Uterus (tissue), 4 donors: ENCODE measurements around the gene SLC6A1. TPM values are rescaled to one million over a fixed set of nuclear protein-coding genes. Genes with fewer than 3 reads are reported as not detected.

ENCODE experiments used
- DNase-seq, 2 donors: peaks; one replicate each; pipeline ENCODE4 v3.0.0-alpha.2; 2019 to 2020
- H3K27ac ChIP-seq, 2 donors: fragments of 200-600 bp; sonication (generic); 1 replicate in 1 of 2; 2 replicates in 1 of 2; pipeline ENCODE4 v1.5.1; 2016 to 2018
- H3K27me3 ChIP-seq, 2 donors: fragments of 200-600 bp; sonication (generic); one replicate each; pipeline ENCODE4 v1.5.1; 2018 to 2019; ENCODE audit warnings: control low read depth in 1 of 2
- H3K36me3 ChIP-seq, 2 donors: fragments of 200-600 bp; sonication (generic); one replicate each; pipeline ENCODE4 v1.5.1; 2019; ENCODE audit warnings: control low read depth in 1 of 2
- H3K4me1 ChIP-seq, 2 donors: fragments of 200-600 bp; sonication (generic); one replicate each; pipeline ENCODE4 v1.5.1; 2018 to 2019; ENCODE audit warnings: control low read depth in 1 of 2
- H3K4me3 ChIP-seq, 2 donors: fragments of 200-600 bp; sonication (generic); 1 replicate in 1 of 2; 2 replicates in 1 of 2; pipeline ENCODE4 v1.5.1; 2018 to 2019; ENCODE audit warnings: mild to moderate bottlenecking in 1 of 2
- H3K9me3 ChIP-seq, 2 donors: fragments of 200-600 bp; sonication (generic); one replicate each; pipeline ENCODE4 v1.5.1; 2019; ENCODE audit warnings: control low read depth in 1 of 2
- POLR2A ChIP-seq, 2 donors: fragments of 450-650 bp; IDR thresholded peaks; one replicate each; pipeline ENCODE4 v1.6.1; 2016; ENCODE audit warnings: antibody characterized with exemption in 2 of 2, mild to moderate bottlenecking in 1 of 2, moderate library complexity in 1 of 2
- intact Hi-C: fragments of 100-400 bp; cut with DNase I; formaldehyde crosslinking; loops from one replicate; pipeline ENCODE4 v1.15.1; 2023; ENCODE audit warnings: low total_unique reads
- total RNA-seq, 4 donors: library from RNA; depleted of rRNA in 3 of 4; stranded (reverse); fragments of >200 nt in 3 of 4; gene quantifications; one replicate each; pipeline versions ENCODE4 v1.1.0 to v1.2.4, GENCODE V29; 2014 to 2023
- TF ChIP-seq, protein P1 (sequence below), 4 experiments: fragments of 200-600 bp in 2 of 4; fragments of 450-650 bp in 2 of 4; sonication (generic) in 2 of 4; IDR thresholded peaks; one replicate each; pipeline ENCODE4 v1.5.1; 2016 to 2019; ENCODE audit warnings: antibody characterized with exemption in 4 of 4, mild to moderate bottlenecking in 2 of 4, moderate library complexity in 1 of 4
- donor health status: DM: yes; HTN: yes; CAD: no.

SLC6A1 gene
- total RNA-seq, 4 donors from 2014 or later: under 0.01 to 5.0 (median 1.6) TPM

- Histone ChIP-seq H3K4me3 (no peak overlapping the region), H3K9me3 (no peaks in the 10 kb centered on the region), H3K27ac (no peak overlapping the region), H3K4me1 (no peaks in the 10 kb centered on the region), H3K27me3 (no peaks in the 10 kb centered on the region), H3K36me3 (no peaks in the 10 kb centered on the region)
- intact Hi-C loops: no loop called here
- DNase-seq: no peak
- TF ChIP-seq POLR2A (IDR thresholded peaks at IDR 0.05): no peak
- TF ChIP-seq, protein P1, sequence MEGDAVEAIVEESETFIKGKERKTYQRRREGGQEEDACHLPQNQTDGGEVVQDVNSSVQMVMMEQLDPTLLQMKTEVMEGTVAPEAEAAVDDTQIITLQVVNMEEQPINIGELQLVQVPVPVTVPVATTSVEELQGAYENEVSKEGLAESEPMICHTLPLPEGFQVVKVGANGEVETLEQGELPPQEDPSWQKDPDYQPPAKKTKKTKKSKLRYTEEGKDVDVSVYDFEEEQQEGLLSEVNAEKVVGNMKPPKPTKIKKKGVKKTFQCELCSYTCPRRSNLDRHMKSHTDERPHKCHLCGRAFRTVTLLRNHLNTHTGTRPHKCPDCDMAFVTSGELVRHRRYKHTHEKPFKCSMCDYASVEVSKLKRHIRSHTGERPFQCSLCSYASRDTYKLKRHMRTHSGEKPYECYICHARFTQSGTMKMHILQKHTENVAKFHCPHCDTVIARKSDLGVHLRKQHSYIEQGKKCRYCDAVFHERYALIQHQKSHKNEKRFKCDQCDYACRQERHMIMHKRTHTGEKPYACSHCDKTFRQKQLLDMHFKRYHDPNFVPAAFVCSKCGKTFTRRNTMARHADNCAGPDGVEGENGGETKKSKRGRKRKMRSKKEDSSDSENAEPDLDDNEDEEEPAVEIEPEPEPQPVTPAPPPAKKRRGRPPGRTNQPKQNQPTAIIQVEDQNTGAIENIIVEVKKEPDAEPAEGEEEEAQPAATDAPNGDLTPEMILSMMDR (IDR thresholded peaks at IDR 0.05): no peak
These were observed 87.9 kb downstream of the SLC6A1 start for GRCh38 chr3:11080492-11080891.

DNA sequence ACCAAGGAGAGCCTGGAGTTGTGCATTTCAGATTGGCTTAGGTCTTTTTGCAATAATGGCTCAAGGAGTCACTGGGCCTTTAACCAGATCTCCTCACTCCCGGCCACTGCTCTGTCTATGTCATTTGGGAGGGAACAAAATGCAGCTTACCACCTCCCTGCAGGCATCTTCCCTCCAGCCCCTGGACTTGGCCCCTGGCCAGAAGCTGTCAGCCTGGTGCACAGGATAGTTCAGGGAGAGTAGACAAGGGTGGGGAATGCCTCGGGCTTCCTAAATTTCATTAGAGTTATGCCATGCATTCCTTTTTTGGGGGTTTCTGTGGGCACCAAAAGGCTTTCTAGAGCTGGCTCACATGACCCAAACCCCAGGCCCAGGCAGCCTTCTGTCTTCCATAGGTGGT lies 91.5 kb downstream of the SLC6A1 start:
- Histone ChIP-seq H3K27me3 (no peaks in the 10 kb centered on the region), H3K4me1 (no peaks in the 10 kb centered on the region), H3K4me3 (no peak overlapping the region), H3K27ac (no peak overlapping the region), H3K36me3 (no peaks in the 10 kb centered on the region), H3K9me3 (no peaks in the 10 kb centered on the region)
- no peak for TF ChIP-seq POLR2A (IDR thresholded peaks at IDR 0.05)
- TF ChIP-seq, protein P1 (IDR thresholded peaks at IDR 0.05): no peak
- intact Hi-C loops: no loop called here
- DNase-seq: no peak

DNA sequence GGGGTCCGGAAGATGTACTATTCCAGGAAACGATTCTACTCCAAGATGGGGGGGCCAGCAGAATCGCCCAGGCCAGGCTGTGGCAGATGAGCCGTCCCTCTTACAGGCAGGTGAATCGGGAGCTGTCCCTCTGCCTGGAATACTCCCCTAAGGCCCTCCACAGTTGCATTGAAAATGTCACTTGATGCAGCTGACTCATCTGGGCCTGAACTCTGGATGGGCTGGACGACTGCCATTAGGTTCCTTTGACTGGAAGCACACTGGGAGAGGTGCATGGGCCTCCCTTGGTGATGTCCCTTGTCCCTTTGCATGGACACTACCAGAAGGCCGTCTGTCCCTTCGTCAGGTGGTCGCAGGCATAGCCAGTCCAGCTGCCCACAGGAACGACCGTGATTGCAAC lies 92.1 kb downstream of the SLC6A1 start:
- no peak for DNase-seq
- no peaks in the 10 kb centered on the region for H3K36me3 ChIP-seq
- H3K9me3 ChIP-seq: no peaks in the 10 kb centered on the region
- no peaks in the 10 kb centered on the region for H3K27me3 ChIP-seq
- no peaks in the 10 kb centered on the region for H3K4me1 ChIP-seq
- H3K4me3 ChIP-seq: no peak overlapping the region
- intact Hi-C loops: no loop called here
- no peak overlapping the region for H3K27ac ChIP-seq
- TF ChIP-seq POLR2A (IDR thresholded peaks at IDR 0.05): no peak
- TF ChIP-seq, protein P1 (IDR thresholded peaks at IDR 0.05): no peak

DNA sequence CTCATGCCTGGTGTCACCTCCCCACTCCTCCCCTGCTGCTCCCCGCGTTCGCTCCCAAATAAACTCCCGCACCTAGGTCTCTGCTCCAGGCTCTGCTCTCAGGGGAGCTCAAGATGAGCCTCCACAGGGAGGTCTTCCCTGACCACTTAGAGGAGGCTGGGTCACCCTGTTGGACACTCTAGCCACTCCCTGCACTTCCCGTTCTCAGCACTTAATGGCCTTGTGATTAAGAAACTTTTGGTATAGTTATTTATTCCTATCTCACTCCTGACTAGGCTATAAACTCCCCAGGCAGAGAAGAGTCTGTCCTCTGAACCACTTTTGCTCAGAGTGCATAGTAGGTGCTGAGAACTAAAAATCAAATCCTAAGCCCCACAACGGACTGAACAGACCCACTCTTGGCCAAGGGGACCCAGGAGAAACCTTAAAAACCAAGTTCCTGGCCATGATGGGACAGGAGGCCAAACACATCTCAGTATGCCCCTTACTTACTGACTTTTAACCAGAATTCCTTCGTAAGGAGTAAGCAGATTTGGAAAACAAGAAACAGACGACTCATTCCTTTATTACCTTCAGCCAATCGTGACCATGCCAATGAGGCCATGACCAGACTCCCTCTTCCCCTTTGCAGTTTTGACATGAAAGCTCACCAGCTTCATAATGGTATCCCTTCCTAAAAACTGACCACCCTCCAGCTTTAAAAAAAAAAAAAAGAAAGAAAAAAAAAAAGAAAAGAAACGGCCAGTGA lies 92.7 kb downstream of the SLC6A1 start:
- H3K9me3 ChIP-seq: no peaks in the 10 kb centered on the region
- H3K27ac ChIP-seq: peak overlapping the region; percentile 17 to 28
- no peaks in the 10 kb centered on the region for H3K27me3 ChIP-seq
- intact Hi-C loops: no loop called here
- DNase-seq: no peak
- no peak for TF ChIP-seq POLR2A (IDR thresholded peaks at IDR 0.05)
- TF ChIP-seq, protein P1 (IDR thresholded peaks at IDR 0.05): no peak
- H3K4me3 ChIP-seq: no peak overlapping the region
- no peaks in the 10 kb centered on the region for H3K4me1 ChIP-seq
- no peaks in the 10 kb centered on the region for H3K36me3 ChIP-seq

DNA sequence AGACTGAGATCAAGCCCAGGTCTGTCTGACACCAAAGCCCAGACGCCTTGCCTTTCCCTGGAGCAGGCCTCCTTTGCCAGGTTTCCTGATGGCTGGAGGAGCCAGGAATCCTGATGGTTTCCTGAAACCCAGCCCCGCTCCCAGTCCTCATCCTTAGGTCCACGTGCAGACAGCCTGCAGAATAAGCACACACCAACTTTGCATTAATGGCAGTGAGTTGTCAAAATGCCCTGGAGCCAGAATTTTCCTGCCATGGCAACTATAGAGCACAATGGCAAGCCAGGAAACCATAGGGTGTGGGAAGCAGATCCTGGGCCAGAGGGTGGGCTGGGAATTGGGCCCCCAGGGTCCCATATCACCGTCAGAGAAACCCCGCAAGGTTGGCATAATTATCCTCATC lies 94.3 kb downstream of the SLC6A1 start:
- intact Hi-C loops: no loop called here
- Histone ChIP-seq H3K4me1 (peaks cover 0 to 4% of the 10 kb centered on the region in 2 donors), H3K9me3 (no peaks in the 10 kb centered on the region), H3K36me3 (no peaks in the 10 kb centered on the region), H3K27ac (no peak overlapping the region), H3K4me3 (no peak overlapping the region), H3K27me3 (no peaks in the 10 kb centered on the region)
- no peak for TF ChIP-seq POLR2A (IDR thresholded peaks at IDR 0.05)
- TF ChIP-seq, protein P1 (IDR thresholded peaks at IDR 0.05): no peak
- no peak for DNase-seq
